HepG2 (cell line): ENCODE measurements around the gene NPAS2.

Experiments
- ATF2 ChIP-seq: sonication (generic); formaldehyde crosslinking; IDR thresholded peaks from 2 replicates; pipeline ENCODE4 v1.4.0; 2020; ENCODE audit warnings: missing genetic modification reagents
- BRCA1 ChIP-seq: sonication (generic); formaldehyde crosslinking; IDR thresholded peaks from 2 replicates; pipeline ENCODE4 v1.4.0; 2020; ENCODE audit warnings: missing genetic modification reagents
- CTCF ChIP-seq: sonication (generic); formaldehyde crosslinking; IDR thresholded peaks from 2 replicates; pipeline ENCODE4 v1.5.0; 2020; ENCODE audit warnings: mild to moderate bottlenecking, missing genetic modification reagents, moderate library complexity
- HNF4G ChIP-seq, 2 experiments: sonication (generic) in 1 of 2; formaldehyde crosslinking in 1 of 2; IDR thresholded peaks; 2 replicates each; pipeline versions ENCODE4 v1.4.0 to v1.6.1; 2011 to 2020; ENCODE audit warnings: borderline replicate concordance in 2 of 2, low read depth in 2 of 2, mild to moderate bottlenecking in 2 of 2, low read length in 1 of 2, missing genetic modification reagents in 1 of 2, moderate library complexity in 1 of 2
- IKZF1 ChIP-seq: fragments of 450-650 bp; IDR thresholded peaks from 2 replicates; pipeline ENCODE4 v1.7.1; 2016
- MAZ ChIP-seq, 2 experiments: sonication (generic) in 1 of 2; formaldehyde crosslinking in 1 of 2; IDR thresholded peaks; 2 replicates each; pipeline versions ENCODE4 v1.5.0 to v1.6.1; 2012 to 2020; ENCODE audit warnings: low read depth in 2 of 2, mild to moderate bottlenecking in 2 of 2, borderline replicate concordance in 1 of 2, improper control_type of control experiment in 1 of 2, low read length in 1 of 2, missing genetic modification reagents in 1 of 2, moderate library complexity in 1 of 2
- PLRG1 ChIP-seq: fragments of 450-650 bp; conservative IDR thresholded peaks from 2 replicates; pipeline ENCODE4 v1.6.1; 2016
- SKIL ChIP-seq: sonication (generic); formaldehyde crosslinking; IDR thresholded peaks from 2 replicates; pipeline ENCODE4 v1.8.0; 2022; ENCODE audit warnings: missing genetic modification reagents, mild to moderate bottlenecking, moderate library complexity, borderline replicate concordance
- STAT6 ChIP-seq: sonication (generic); formaldehyde crosslinking; IDR thresholded peaks from 2 replicates; pipeline ENCODE4 v1.4.0; 2020; ENCODE audit warnings: missing genetic modification reagents, mild to moderate bottlenecking, borderline replicate concordance
- TF ChIP-seq, protein P1 (sequence below): sonication (generic); formaldehyde crosslinking; IDR thresholded peaks from 2 replicates; pipeline ENCODE4 v1.8.1; 2023; ENCODE audit warnings: missing genetic modification reagents, inconsistent platforms, borderline replicate concordance

DNA sequence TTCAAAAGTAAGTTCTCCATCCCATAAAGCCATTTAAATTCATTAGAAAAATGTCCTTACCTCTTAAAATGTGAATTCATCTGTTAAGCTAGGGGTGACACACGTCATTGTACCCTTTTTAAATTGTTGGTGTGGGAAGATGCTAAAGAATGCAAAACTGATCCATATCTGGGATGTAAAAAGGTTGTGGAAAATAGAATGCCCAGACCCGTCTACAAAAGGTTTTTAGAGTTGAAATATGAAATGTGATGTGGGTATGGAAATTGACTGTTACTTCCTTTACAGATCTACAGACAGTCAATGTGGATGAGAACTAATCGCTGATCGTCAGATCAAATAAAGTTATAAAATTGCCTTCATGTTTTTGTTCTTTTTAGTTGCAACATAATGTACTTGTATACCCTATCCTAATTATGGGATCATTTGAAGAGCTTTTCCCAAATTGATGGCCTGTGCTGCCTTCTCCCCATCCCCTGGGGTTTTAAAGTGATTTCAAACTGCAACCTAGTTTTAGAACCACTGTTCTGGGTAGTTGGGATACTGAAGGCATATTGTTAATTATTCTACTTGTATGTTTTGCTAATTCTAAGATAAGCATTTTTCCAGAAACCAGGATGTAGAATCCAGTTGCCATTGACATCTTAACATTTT is 186.3 kb downstream of the NPAS2 start:
- TF ChIP-seq ATF2 (CRISPR knock-in tag) (no peak), PLRG1 (no peak), IKZF1 (no peak), SKIL (no peak), HNF4G (IDR thresholded peaks at IDR 0.05; ENCODE audit: borderline replicate concordance, low read depth, low read length) (no peak), HNF4G (CRISPR knock-in tag; IDR thresholded peaks at IDR 0.05; ENCODE audit: borderline replicate concordance, low read depth) (no peak), STAT6 (CRISPR knock-in tag) (no peak), CTCF (no peak), BRCA1 (CRISPR knock-in tag) (no peak), MAZ (IDR thresholded peaks at IDR 0.05; ENCODE audit: borderline replicate concordance, low read depth, low read length) (no peak), MAZ (CRISPR knock-in tag; IDR thresholded peaks at IDR 0.05; ENCODE audit: low read depth) (no peak)
- TF ChIP-seq, protein P1, sequence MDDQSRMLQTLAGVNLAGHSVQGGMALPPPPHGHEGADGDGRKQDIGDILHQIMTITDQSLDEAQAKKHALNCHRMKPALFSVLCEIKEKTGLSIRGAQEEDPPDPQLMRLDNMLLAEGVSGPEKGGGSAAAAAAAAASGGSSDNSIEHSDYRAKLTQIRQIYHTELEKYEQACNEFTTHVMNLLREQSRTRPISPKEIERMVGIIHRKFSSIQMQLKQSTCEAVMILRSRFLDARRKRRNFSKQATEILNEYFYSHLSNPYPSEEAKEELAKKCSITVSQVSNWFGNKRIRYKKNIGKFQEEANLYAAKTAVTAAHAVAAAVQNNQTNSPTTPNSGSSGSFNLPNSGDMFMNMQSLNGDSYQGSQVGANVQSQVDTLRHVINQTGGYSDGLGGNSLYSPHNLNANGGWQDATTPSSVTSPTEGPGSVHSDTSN (CRISPR knock-in tag) = no peak
